ENCODE data around the gene PRKN.

PRKN gene

GRCh38 chr6:162032620-162033019 lies 694.9 kb downstream of the PRKN start:
- peak; percentile 2 for DNase-seq (ENCODE audit: extremely low read depth, low read depth)

GRCh38 chr6:162029873-162030576 lies 697.5 kb downstream of the PRKN start:
- no peak for TF ChIP-seq CTCF (IDR thresholded peaks at IDR 0.05; ENCODE audit: low read depth, low read length)

More at GRCh38 chr6:162032620-162033019, 694.9 kb downstream of the PRKN start:
- no peak for TF ChIP-seq CTCF (IDR thresholded peaks at IDR 0.05; ENCODE audit: low read depth, low read length)

GRCh38 chr6:162026843-162027242 lies 700.7 kb downstream of the PRKN start:
- no peak for TF ChIP-seq CTCF (IDR thresholded peaks at IDR 0.05; ENCODE audit: low read depth, low read length)
- DNase-seq (ENCODE audit: extremely low read depth, low read depth), result no peak

More at GRCh38 chr6:162029873-162030576, 697.5 kb downstream of the PRKN start:
- DNase-seq (ENCODE audit: extremely low read depth, low read depth), result no peak

GRCh38 chr6:162026031-162026430 lies 701.5 kb downstream of the PRKN start:
- no peak for TF ChIP-seq CTCF (IDR thresholded peaks at IDR 0.05; ENCODE audit: low read depth, low read length)
- no peak for DNase-seq (ENCODE audit: extremely low read depth, low read depth)

- no peak for TF ChIP-seq CTCF (IDR thresholded peaks at IDR 0.05; ENCODE audit: low read depth, low read length)
- DNase-seq (ENCODE audit: extremely low read depth, low read depth), result no peak
Measured at GRCh38 chr6:162019349-162019748, 708.2 kb downstream of the PRKN start.

- TF ChIP-seq CTCF (IDR thresholded peaks at IDR 0.05; ENCODE audit: low read depth, low read length), result no peak
Measured at GRCh38 chr6:162017536-162017935, 710.0 kb downstream of the PRKN start.

GRCh38 chr6:162014069-162014811 lies 713.3 kb downstream of the PRKN start:
- TF ChIP-seq CTCF (IDR thresholded peaks at IDR 0.05; ENCODE audit: low read depth, low read length), result no peak
- DNase-seq (ENCODE audit: extremely low read depth, low read depth), result no peak

More at GRCh38 chr6:162017536-162017935, 710.0 kb downstream of the PRKN start:
- no peak for DNase-seq (ENCODE audit: extremely low read depth, low read depth)

Data from AG09319 (cell line).